Breast epithelium (tissue), 3 donors: ENCODE results near the gene FAM136A.

ENCODE experiments used
- CTCF ChIP-seq, 3 donors: fragments of 450-650 bp; IDR thresholded peaks; one replicate each; pipeline ENCODE4 v1.5.1; 2016 to 2017; ENCODE audit warnings: antibody characterized with exemption in 3 of 3, mild to moderate bottlenecking in 3 of 3, moderate library complexity in 3 of 3
- POLR2A ChIP-seq: fragments of 450-650 bp; IDR thresholded peaks from one replicate; pipeline ENCODE4 v1.6.1; 2016; ENCODE audit warnings: antibody characterized with exemption, mild to moderate bottlenecking, moderate library complexity

GRCh38 chr2:70330476-70330875 is 28.6 kb upstream of the FAM136A start:
- TF ChIP-seq CTCF (IDR thresholded peaks at IDR 0.05), result no peak
- no peak for TF ChIP-seq POLR2A
